Glutamatergic neuron (in vitro differentiated cells): ENCODE measurements around the gene TMED10. TPM values are rescaled to one million over a fixed set of nuclear protein-coding genes. Genes with fewer than 3 reads are reported as not detected.

Experiments
- DNase-seq: peaks from one replicate; pipeline ENCODE4 v3.0.0; 2022
- H3K27ac Mint-ChIP-seq: one replicate; pipeline ENCODE4 v1.8.0; 2020; ENCODE audit warnings: mild to moderate bottlenecking, mixed read lengths, inconsistent platforms; ENCODE audit not compliant: unreplicated experiment
- H3K27me3 Mint-ChIP-seq: one replicate; pipeline ENCODE4 v1.8.0; 2020; ENCODE audit warnings: mild to moderate bottlenecking, moderate library complexity, mixed read lengths, inconsistent platforms; ENCODE audit not compliant: unreplicated experiment
- H3K36me3 Mint-ChIP-seq: one replicate; pipeline ENCODE4 v1.8.0; 2020; ENCODE audit warnings: mild to moderate bottlenecking, mixed read lengths, inconsistent platforms; ENCODE audit not compliant: unreplicated experiment
- H3K4me1 Mint-ChIP-seq: one replicate; pipeline ENCODE4 v1.8.0; 2020; ENCODE audit warnings: mild to moderate bottlenecking, low read depth, mixed read lengths, inconsistent platforms; ENCODE audit not compliant: unreplicated experiment
- H3K4me3 Mint-ChIP-seq: one replicate; pipeline ENCODE4 v1.8.0; 2020; ENCODE audit warnings: mild to moderate bottlenecking, mixed read lengths, inconsistent platforms; ENCODE audit not compliant: unreplicated experiment
- H3K9me3 Mint-ChIP-seq: one replicate; pipeline ENCODE4 v1.8.0; 2020; ENCODE audit warnings: mild to moderate bottlenecking, moderate library complexity, mixed read lengths, inconsistent platforms; ENCODE audit not compliant: unreplicated experiment
- total RNA-seq: library from RNA; stranded (reverse); fragmentation: NEBNext Ultra II Directional; extraction: Animal tissue kit (Norgen Biotek cat#: 25700); gene quantifications from one replicate; pipeline ENCODE4 v1.2.1, GENCODE V29; 2021; ENCODE audit not compliant: unreplicated experiment
- TF ChIP-seq, protein P1 (sequence below): fragments of 200-600 bp; sonication (generic); IDR thresholded peaks from one replicate; pipeline ENCODE4 v1.5.0; 2021; ENCODE audit not compliant: partially characterized antibody, unreplicated experiment

The TMED10 gene
- total RNA-seq, 1 donor from 2014 or later: 124 TPM

GRCh38 chr14:75088153-75088552 lies 88.3 kb downstream of the TMED10 start:
- no peaks in the 10 kb centered on the region for H3K36me3 Mint-ChIP-seq
- TF ChIP-seq, protein P1, sequence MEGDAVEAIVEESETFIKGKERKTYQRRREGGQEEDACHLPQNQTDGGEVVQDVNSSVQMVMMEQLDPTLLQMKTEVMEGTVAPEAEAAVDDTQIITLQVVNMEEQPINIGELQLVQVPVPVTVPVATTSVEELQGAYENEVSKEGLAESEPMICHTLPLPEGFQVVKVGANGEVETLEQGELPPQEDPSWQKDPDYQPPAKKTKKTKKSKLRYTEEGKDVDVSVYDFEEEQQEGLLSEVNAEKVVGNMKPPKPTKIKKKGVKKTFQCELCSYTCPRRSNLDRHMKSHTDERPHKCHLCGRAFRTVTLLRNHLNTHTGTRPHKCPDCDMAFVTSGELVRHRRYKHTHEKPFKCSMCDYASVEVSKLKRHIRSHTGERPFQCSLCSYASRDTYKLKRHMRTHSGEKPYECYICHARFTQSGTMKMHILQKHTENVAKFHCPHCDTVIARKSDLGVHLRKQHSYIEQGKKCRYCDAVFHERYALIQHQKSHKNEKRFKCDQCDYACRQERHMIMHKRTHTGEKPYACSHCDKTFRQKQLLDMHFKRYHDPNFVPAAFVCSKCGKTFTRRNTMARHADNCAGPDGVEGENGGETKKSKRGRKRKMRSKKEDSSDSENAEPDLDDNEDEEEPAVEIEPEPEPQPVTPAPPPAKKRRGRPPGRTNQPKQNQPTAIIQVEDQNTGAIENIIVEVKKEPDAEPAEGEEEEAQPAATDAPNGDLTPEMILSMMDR: no peak
- no peaks in the 10 kb centered on the region for H3K4me1 Mint-ChIP-seq
- H3K27me3 Mint-ChIP-seq: no peaks in the 10 kb centered on the region
- no peak overlapping the region for H3K27ac Mint-ChIP-seq
- no peaks in the 10 kb centered on the region for H3K9me3 Mint-ChIP-seq
- H3K4me3 Mint-ChIP-seq: no peak overlapping the region
- no peak for DNase-seq

DNA sequence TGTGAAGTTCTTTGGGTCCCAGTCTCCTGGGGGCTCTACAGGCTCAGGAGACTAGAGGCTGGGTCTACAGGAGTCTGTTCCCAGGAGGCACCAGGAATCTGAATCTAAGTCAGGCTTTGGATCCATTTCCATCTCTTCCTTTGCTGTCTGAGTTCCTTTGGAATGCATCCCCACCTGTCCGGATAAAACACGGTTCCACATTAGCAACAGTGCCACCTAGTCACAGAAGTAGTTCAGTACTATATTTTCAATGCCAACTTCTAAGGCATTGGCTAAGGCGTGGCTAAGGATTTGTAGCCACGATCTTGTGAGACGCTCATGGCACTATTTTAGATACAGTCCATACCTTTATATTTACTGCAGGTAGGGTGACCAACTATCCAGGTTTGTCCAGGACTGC lies 91.9 kb downstream of the TMED10 start:
- H3K9me3 Mint-ChIP-seq: no peaks in the 10 kb centered on the region
- H3K27ac Mint-ChIP-seq: no peak overlapping the region
- TF ChIP-seq, protein P1: no peak
- H3K4me3 Mint-ChIP-seq: no peak overlapping the region
- H3K27me3 Mint-ChIP-seq: no peaks in the 10 kb centered on the region
- DNase-seq: no peak
- H3K36me3 Mint-ChIP-seq: no peaks in the 10 kb centered on the region
- H3K4me1 Mint-ChIP-seq: no peaks in the 10 kb centered on the region

DNA sequence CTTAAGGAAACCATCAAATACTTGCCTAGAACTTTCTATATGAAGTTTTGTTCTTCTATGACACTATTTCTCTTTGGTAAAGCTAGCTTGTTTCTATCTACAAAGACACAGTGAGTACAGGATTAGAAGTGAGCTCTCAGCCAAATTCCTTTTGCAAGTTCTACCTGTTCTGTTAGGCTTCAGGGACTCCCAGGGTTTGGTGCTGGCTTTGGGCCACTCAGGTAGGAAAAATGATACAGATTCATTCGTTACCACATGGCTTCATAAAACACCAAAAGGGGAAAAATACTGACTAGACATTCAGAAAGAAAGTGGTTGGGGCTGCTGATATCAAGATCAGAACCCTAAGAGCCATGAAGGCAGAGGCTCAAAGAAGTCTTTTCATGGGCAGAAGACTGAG lies 93.1 kb downstream of the TMED10 start:
- DNase-seq: no peak
- TF ChIP-seq, protein P1: no peak
- H3K27me3 Mint-ChIP-seq: no peaks in the 10 kb centered on the region
- no peaks in the 10 kb centered on the region for H3K4me1 Mint-ChIP-seq
- no peak overlapping the region for H3K27ac Mint-ChIP-seq
- no peaks in the 10 kb centered on the region for H3K9me3 Mint-ChIP-seq
- no peak overlapping the region for H3K4me3 Mint-ChIP-seq
- H3K36me3 Mint-ChIP-seq: no peaks in the 10 kb centered on the region

- Mint-ChIP-seq H3K4me3 (no peak overlapping the region), H3K4me1 (no peaks in the 10 kb centered on the region), H3K27ac (no peak overlapping the region), H3K36me3 (no peaks in the 10 kb centered on the region), H3K9me3 (no peaks in the 10 kb centered on the region), H3K27me3 (no peaks in the 10 kb centered on the region)
- TF ChIP-seq, protein P1: no peak
- DNase-seq: no peak
These were observed 94.7 kb downstream of the TMED10 start for GRCh38 chr14:75081660-75082229.

Other genes with a start within 250 kb of the TMED10 start
- 7.9 TPM for gene PGF, start 221.0 kb downstream of the TMED10 start, total RNA-seq
- 39.6 TPM for gene EIF2B2, start 173.7 kb downstream of the TMED10 start, total RNA-seq
- 17.1 TPM for gene MLH3, start 125.1 kb downstream of the TMED10 start, total RNA-seq
- 14.3 TPM for gene ACYP1, start 112.6 kb downstream of the TMED10 start, total RNA-seq
- 3.2 TPM for gene ZC2HC1C, start 107.0 kb downstream of the TMED10 start, total RNA-seq
- gene NEK9, start 49.6 kb downstream of the TMED10 start, total RNA-seq: 50.7 TPM
- 2.9 TPM for gene FOS, start 102.2 kb upstream of the TMED10 start, total RNA-seq